GM19238 (cell line): Measurements from ENCODE around the gene ARHGAP45.
A peak's percentile ranks its signal among the peaks of the same experiment; 100 is the strongest.

Experiments
- DNase-seq: peaks from one replicate; pipeline ENCODE4 v3.0.0; 2011; ENCODE audit warnings: low spot score; ENCODE audit not compliant: insufficient read length

The ARHGAP45 gene

DNA sequence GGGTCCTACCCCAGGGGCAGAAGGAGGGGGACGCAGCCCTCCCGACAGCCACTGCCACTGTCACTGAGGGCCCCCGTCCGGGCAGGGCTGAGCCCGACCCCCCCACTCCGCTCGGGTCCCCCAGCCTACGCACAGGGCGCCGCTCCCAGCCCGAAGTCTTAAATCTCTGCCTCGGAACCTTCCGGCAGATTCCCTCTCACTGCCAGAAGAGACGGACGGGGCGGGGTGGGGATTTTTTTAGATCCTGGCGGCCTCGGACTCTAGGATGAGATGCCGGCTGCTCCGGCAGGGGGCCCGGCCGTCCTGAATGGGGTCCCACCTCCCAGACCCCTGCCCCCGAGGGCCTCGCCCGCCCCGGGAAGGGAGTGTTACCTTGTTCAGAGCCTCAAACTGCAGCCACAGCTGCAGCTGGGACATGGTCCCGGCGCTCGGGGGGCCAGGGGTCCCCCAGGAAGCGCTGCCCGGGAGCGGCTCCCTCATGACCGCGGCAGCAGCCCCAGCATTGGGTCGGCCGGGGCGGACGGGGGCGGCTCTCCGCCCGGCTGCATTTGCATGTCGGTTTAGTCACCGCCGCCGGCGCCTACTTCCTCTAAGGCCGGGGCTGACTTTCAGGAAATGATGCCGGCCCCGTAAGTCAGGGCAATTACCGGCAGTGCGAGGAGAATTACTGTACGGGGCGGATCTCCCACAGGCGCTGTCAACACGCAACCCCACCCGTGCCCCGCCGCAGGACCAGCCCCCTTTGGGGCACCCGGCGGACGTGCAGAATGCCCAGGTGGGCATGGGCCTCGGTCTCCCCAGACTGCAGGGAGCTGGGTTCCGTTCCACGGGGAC is 65.0 kb downstream of the ARHGAP45 start:
- DNase-seq = peak; percentile 92

DNA sequence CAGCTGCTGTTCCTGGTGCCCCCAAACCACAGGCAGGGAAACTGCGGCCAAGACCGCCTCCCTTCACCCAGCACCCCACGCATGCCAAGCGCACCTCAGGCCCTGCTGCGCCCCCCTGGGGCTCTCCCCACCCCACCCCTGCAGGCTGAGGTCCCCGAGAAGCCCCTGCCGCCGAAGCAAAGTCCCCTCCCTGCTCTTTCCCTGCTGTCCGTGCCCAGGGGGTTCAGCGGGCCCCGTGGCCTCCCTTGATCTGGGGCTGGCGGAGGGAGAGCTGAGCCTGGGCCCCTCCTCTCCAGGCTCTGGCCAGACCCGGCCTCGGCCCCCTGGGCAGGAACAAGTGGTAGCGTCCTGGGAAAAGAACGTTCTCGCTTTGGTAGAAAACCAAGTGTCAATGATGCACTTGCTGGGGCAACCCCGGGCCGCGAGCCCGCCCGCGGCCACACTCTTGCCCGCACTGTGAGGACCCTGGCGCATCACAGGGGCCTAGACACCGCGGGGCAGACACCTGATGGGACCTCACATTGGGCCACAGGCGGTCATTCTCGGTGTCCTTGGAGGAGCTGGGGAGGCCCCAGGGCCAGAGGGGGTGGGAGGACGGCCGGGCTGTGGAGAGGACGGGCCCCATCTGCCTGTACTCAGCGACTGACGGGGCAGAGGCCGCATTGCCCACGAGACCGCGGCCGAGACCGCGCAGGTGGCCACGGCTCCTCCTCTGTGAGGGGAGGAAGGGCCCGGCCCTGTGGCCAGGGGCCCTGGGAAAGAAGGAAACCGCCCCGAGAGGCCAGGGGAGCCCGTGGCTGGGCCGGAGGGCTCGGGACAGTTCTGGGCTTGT is 65.8 kb downstream of the ARHGAP45 start:
- DNase-seq = no peak

DNA sequence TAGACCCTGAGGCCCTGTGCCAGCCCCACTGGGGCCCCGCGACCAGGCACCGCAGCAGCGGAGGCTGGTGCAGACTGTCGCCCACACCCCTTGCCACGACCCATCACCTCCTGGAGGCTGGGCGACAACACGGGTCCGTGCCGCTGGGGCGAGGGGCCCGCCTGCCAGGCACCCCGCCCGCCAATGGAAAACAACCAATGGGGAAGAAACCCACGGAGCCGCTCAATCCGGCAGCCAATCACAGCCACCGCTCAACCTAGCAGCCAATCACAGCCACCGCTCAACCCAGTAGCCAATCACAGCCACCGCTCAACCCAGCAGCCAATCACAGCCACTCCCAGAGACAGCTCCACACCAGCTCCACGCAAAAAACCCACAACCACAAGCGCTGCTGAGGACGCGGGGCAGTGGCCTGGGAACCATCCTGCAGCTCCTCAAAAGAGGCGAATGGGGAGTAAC is 66.5 kb downstream of the ARHGAP45 start:
- DNase-seq = peak; percentile 89

DNA sequence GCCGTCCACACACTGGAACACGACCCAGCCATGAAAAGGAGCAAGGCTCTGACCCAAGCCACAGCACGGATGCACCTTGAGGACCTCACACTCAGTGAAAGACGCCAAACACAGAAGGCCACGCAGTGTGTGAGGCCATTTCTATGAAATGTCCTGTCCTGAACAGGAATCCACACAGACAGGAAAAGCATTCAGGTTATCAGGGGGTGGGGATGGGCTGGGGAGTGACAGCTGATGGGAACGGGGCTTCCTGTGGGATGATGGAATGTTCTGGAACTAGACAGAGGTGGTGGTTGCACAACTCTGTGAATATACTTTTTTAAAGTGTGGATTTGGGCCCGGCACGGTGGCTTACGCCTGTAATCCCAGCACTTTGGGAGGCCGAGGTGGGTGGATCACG is 67.5 kb downstream of the ARHGAP45 start:
- DNase-seq = no peak

DNA sequence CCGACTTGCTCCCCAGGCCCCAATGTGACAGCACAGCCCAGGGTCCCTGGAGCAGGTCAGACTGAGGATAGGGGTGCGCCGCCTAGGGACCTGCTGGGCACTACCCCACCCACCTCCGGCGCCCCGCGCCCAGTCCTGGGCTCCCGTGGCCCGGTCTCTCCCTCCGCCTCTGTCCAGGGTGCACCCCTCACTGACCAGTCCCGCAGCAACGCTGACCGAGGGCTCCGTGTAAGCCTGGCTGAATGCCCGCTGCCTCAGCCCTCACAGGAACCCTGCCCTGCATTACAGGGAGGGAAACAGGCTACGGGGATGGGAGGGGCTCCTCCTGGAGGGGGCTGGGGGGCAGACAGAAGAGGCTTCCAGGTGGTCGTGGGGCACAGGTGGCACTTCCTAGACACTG is 68.5 kb downstream of the ARHGAP45 start:
- no peak for DNase-seq

DNA sequence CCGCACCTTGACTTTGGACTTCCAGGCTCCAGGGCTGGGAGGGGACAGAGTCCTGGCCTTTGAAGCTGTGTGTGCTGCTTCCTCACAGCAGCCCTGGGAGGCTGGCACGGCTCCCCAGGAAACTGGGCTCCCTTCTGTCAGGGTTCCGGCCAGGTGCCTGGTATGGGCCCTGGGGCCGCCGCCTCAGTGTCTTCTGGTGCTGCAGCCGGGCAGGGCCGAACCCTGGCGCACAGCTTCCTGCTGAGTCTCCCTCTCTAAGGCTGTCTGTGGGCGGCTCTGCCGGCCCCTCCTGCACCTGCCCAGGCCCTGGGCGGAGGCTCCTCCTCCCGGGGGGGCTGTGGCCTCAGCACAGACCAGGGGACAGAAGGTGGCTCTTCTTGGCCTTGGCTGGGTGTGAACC is 69.2 kb downstream of the ARHGAP45 start:
- DNase-seq = no peak
